Thoracic aorta (tissue), 2 donors: ENCODE measurements around the gene OSBPL10. TPM values are rescaled to one million over a fixed set of nuclear protein-coding genes. Genes with fewer than 3 reads are reported as not detected.

ENCODE experiments used
- ATAC-seq: fragments of 150-250 bp; one replicate; pipeline ENCODE4 v1.8.0; 2017; ENCODE audit warnings: low read depth; ENCODE audit not compliant: insufficient number of reproducible peaks, low FRiP score
- DNase-seq: peaks from one replicate; pipeline ENCODE4 v3.0.0-alpha.2; 2020; ENCODE audit warnings: low spot score
- H3K27ac ChIP-seq, 2 donors: fragments of 200-600 bp; sonication (generic); 1 replicate in 1 of 2; 2 replicates in 1 of 2; pipeline ENCODE4 v1.5.1; 2016; ENCODE audit warnings: mild to moderate bottlenecking in 2 of 2, moderate library complexity in 2 of 2
- H3K27me3 ChIP-seq: fragments of 200-600 bp; sonication (generic); replicated peaks from 2 replicates; pipeline ENCODE4 v1.6.0; 2016; ENCODE audit warnings: mild to moderate bottlenecking; ENCODE audit not compliant: insufficient read depth
- H3K36me3 ChIP-seq: fragments of 200-600 bp; sonication (generic); one replicate; pipeline ENCODE4 v1.5.1; 2016
- H3K4me1 ChIP-seq, 2 donors: fragments of 200-600 bp; sonication (generic); 1 replicate in 1 of 2; 2 replicates in 1 of 2; pipeline versions ENCODE4 v1.5.1 to v1.6.0; 2016; ENCODE audit warnings: low read depth in 2 of 2, mild to moderate bottlenecking in 1 of 2; ENCODE audit not compliant: control insufficient read depth in 1 of 2
- H3K4me3 ChIP-seq: fragments of 200-600 bp; sonication (generic); 2 replicates; pipeline ENCODE4 v1.5.1; 2016; ENCODE audit warnings: mild to moderate bottlenecking
- H3K9me3 ChIP-seq: fragments of 200-600 bp; sonication (generic); 2 replicates; pipeline ENCODE4 v1.5.1; 2016
- total RNA-seq, 2 donors: library from RNA; depleted of rRNA; stranded (reverse); fragments of >200 nt; gene quantifications; one replicate each; pipeline versions ENCODE4 v1.1.0 to v1.2.3, GENCODE V29; 2016
- TF ChIP-seq, protein P1 (sequence below): fragments of 200-600 bp; sonication (generic); IDR thresholded peaks from one replicate; pipeline ENCODE4 v1.5.1; 2019; ENCODE audit warnings: antibody characterized with exemption

Gene OSBPL10
- total RNA-seq, 2 donors from 2014 or later: 108 to 153 TPM

DNA sequence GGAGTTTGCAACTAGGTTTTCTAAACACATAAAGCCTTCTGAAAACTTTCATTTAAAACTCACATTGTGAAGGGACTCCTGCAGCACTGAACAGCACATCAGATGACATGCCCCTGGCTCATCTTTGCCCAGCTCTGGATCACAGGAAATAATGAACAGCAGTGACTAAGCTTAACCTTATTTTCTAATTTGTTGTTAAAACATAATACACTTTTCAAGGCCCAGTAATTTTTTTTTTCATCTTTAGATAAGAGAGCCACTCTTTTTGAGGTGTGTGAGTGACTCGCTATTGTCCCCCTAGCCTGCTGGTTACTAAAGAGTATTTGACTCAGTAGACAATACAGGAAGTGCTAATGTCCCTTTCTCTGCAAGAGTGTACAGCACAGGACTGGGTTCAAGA lies 204.0 kb downstream of the OSBPL10 start:
- no peak overlapping the region for H3K27ac ChIP-seq
- DNase-seq: no peak
- TF ChIP-seq, protein P1, sequence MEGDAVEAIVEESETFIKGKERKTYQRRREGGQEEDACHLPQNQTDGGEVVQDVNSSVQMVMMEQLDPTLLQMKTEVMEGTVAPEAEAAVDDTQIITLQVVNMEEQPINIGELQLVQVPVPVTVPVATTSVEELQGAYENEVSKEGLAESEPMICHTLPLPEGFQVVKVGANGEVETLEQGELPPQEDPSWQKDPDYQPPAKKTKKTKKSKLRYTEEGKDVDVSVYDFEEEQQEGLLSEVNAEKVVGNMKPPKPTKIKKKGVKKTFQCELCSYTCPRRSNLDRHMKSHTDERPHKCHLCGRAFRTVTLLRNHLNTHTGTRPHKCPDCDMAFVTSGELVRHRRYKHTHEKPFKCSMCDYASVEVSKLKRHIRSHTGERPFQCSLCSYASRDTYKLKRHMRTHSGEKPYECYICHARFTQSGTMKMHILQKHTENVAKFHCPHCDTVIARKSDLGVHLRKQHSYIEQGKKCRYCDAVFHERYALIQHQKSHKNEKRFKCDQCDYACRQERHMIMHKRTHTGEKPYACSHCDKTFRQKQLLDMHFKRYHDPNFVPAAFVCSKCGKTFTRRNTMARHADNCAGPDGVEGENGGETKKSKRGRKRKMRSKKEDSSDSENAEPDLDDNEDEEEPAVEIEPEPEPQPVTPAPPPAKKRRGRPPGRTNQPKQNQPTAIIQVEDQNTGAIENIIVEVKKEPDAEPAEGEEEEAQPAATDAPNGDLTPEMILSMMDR: no peak

DNA sequence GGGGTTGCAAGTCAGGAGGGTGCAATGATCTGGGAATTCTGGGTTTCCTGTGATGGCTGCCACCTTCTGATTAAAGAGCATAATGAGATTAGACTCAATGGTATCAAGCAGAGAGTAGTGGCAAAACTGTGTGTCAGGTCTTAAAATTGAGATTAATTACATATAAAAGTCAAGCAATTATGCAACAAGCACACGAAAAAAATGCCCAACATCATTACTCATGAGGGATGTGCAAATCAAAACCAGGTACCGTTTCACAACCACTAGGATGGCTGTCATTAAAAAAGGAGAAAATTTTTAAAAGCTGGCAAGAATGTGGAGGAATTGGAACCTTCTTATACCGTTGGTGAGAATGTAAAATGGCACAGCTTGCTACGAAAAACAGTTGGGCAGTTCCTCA lies 205.0 kb downstream of the OSBPL10 start:
- TF ChIP-seq, protein P1: no peak
- Histone ChIP-seq H3K4me1 (no peaks in the 10 kb centered on the region), H3K4me3 (no peak overlapping the region), H3K36me3 (no peaks in the 10 kb centered on the region), H3K27me3 (no peaks in the 10 kb centered on the region), H3K27ac (no peak overlapping the region), H3K9me3 (peaks cover 5% of the 10 kb centered on the region)
- DNase-seq (no peak), ATAC-seq (no peak)

More for the DNA sequence above, 204.0 kb downstream of the OSBPL10 start:
- Histone ChIP-seq H3K36me3 (no peaks in the 10 kb centered on the region), H3K4me1 (no peaks in the 10 kb centered on the region), H3K9me3 (peaks cover 5% of the 10 kb centered on the region), H3K4me3 (no peak overlapping the region), H3K27me3 (no peaks in the 10 kb centered on the region)
- no peak for ATAC-seq

DNA sequence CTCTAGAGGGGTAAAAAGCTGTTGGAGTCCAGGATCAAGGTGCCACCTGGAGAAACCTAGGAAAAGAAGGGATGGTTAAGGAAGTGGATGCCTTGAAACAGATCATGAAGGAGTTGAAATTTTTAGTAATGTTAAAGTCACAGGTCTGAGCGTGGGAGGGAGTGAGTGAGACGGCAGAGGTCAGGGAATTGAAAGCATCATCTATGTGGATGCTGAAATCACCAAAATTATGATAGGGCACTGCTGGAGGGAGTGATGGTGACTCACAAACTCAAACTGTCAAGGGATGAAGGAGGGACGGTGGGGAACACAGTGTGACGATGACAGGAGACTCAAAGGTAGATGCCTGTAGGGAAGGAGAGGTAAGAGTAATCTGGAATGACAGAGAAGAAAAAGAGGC lies 205.7 kb downstream of the OSBPL10 start:
- Histone ChIP-seq H3K4me3 (no peak overlapping the region), H3K27ac (no peak overlapping the region), H3K9me3 (peaks cover 5% of the 10 kb centered on the region), H3K36me3 (no peaks in the 10 kb centered on the region), H3K4me1 (no peaks in the 10 kb centered on the region), H3K27me3 (no peaks in the 10 kb centered on the region)
- TF ChIP-seq, protein P1: no peak
- no peak for DNase-seq
- ATAC-seq: no peak

DNA sequence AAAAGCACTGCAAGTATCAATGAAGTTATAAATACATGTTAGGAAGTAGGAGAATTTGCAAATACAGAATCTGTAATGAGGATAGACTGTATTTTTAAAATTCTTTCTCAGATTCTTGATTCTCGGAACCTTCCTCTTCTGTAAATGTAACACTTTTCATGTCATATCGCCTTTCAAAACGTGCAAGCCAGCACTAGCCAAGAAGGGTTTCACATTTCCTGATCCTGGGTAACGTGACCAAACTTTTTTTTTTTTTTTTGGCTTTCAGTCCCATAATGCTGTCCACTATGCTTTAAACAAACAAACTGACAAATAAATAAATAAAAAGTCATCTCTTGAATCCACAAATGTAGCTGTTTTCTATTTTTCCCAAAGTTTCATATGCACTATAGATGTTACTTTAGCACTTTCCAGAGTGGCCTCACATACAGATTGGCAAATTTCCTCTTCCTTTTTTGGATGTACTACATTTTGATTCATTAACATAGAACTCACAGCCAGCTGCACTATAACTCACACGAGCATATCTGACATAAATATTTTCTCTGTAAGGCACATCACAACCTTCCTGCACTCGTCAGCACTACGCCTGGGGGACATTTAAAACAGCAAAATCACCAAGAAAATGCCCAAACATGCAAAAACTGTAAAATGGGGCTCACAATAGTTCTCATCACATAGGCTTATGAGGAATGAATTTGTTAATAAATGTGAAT lies 208.1 kb downstream of the OSBPL10 start:
- ATAC-seq: no peak

DNA sequence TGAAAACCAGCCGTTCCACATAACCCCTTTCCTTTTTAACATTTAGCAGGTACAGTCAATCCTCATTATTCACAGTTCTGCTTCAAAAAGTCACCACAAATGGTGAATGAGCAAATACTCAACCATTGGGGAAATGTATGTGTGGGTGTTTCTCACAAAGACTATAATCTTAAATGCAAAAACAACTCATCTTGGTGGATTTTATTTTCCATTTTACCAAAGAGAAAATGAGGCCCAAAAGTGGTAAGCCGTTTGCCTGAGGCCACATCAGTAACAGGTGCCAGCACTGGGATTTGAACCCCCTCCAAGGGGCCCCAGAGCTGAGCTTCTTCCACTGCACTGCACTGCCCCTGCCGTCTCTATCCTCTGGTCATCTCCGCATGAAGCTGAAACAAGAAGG lies 208.8 kb downstream of the OSBPL10 start:
- TF ChIP-seq, protein P1: no peak
- Histone ChIP-seq H3K9me3 (no peaks in the 10 kb centered on the region), H3K27ac (no peak overlapping the region), H3K4me3 (no peak overlapping the region), H3K4me1 (no peaks in the 10 kb centered on the region), H3K27me3 (no peaks in the 10 kb centered on the region), H3K36me3 (no peaks in the 10 kb centered on the region)
- ATAC-seq (no peak), DNase-seq (no peak)

More for the DNA sequence above, 208.1 kb downstream of the OSBPL10 start:
- Histone ChIP-seq H3K27ac (no peak overlapping the region), H3K4me1 (no peaks in the 10 kb centered on the region), H3K9me3 (no peaks in the 10 kb centered on the region), H3K4me3 (no peak overlapping the region), H3K36me3 (no peaks in the 10 kb centered on the region), H3K27me3 (no peaks in the 10 kb centered on the region)
- TF ChIP-seq, protein P1: no peak
- DNase-seq: no peak
